Activated T-cell treated with anti-CD3 and anti-CD28 coated beads for 24 hours (primary cell): ENCODE measurements around the gene TTC31.

Source experiments
- DNase-seq: peaks from one replicate; pipeline ENCODE4 v3.0.0-alpha.2; 2020; ENCODE audit warnings: low read depth

The TTC31 gene

DNA sequence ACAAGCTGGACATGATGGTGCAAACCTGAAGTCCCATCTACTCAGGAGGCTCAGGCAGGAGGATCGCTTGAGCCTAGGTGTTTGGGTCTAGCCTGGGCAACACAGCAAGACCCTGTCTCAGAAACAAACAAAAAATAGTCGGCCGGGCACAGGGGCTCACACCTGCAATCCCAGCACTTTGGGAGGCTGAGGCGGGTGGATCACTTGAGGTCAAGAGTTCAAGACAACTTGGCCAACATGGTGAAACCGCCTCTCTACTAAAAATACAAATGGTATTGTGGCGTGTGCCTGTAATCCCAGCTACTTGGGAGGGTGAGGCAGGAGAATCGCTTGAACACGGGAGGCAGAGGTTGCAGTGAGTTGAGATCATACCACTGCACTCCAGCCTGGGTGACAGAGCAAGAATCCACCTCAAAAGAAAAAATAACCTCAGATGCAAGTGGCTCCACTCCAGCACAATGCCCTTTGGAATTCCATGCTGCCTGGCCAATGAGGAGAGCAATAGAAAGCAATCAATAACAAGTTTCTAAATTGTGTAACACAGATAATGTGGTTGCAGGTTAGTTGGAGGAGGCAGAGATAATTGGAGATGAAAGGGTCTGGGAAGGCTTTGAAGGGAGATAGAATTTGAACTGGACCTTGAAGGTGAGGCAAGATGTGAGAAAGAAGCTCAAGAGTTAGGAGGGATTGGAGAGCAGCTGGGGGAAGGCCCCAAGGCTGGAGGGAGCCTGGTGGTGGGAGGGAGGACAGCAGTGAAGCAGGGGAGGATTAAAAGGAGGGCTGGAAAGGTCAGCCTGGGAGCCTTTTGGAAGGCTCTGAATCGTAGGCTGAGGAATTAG lies 6.0 kb downstream of the TTC31 start:
- no peak for DNase-seq

DNA sequence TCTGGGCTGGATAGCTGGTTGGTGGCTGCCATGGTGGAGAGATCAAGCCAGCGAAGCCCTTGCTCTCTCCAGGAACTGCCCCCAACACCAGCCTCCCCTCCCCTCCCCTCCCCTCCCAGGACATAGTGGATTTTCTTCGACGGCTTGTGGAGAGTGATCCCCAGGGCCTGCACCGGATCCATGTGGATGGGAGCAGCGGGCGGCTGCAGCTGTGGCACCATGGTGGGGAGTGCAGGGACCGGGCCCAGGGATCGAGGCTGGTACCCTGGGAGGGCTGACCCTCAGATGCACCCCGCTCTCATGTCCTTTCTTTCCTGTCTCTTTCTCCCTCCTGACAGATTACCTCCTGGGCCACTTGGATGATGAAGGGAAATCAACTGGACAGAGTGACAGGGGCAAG lies 7.0 kb downstream of the TTC31 start:
- DNase-seq, result no peak

DNA sequence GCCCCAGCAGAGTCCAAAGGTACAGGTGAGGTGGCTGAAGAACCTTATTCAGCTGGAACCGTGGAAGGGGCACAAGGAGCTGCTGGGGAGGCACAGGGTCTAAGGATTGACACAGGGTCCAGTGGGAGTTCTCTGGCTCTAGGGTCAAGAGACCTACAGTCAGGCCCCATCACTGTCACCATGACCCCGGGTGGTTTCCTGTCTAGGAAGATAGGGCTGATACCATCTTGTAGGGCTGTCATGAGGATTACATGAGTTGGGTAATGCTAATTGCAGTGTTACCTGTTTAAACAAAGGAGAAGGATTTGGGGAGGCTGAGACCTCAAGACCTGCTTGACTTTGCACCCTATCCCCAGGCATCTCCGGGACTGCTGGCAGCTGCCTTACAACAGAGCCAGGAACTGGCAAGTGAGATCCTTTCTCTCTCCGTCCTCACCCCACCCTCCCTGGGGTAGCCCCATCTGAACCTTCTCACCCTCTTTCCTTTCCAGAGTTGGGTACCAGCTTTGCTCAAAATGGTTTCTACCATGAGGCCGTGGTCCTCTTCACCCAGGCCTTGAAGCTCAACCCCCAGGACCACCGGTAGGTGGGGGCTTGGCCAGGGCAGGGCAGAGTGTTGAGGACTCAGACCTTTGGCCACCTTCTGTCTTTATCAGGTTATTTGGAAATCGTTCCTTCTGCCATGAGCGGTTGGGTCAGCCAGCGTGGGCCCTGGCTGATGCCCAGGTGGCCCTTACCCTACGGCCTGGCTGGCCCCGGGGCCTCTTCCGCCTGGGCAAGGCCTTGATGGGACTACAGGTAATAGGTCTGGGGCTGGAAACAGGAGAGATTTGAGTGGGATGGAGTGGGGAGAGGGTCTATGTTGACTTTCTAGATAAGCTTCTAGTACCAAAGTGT lies 9.0 kb downstream of the TTC31 start:
- no peak for DNase-seq

DNA sequence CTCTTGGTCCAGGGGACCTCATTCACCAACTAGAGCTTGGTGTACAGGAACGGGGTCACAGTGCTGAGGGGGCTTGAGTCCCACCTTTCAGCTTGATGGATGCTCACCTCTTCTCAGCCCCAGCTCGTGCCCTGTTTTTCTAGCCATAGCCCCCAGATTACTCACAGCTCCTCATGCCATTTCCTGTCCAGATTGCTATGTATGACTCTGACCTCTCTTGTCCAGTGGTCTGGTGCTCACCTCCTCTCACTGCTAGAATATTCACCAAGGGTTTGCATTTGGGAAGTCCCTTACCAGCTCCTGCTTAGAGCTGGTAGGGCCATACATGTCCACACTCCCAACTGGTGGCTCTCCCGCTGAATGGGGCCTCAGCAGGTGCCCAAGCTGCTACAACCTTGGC lies 10.7 kb downstream of the TTC31 start:
- DNase-seq, result no peak

DNA sequence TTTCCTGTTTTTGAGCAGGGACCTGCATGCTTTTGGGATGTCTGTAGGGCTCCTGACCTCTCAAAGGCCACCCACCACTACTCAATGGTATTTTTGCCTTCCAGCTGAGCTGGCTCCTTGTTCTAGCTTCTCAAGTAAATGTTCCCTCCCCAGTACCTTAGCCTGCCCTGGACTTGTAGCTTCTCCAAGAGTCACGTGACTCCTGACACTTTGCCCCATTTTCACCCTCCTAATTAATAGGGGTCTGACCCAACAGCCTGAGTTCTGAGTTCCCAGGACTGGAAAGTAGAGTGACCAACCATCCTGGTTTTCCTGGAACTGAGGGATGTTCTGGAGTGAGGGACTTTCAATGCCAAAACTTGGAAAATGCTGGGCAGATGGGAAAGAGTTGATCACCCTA lies 12.6 kb downstream of the TTC31 start:
- no peak for DNase-seq

DNA sequence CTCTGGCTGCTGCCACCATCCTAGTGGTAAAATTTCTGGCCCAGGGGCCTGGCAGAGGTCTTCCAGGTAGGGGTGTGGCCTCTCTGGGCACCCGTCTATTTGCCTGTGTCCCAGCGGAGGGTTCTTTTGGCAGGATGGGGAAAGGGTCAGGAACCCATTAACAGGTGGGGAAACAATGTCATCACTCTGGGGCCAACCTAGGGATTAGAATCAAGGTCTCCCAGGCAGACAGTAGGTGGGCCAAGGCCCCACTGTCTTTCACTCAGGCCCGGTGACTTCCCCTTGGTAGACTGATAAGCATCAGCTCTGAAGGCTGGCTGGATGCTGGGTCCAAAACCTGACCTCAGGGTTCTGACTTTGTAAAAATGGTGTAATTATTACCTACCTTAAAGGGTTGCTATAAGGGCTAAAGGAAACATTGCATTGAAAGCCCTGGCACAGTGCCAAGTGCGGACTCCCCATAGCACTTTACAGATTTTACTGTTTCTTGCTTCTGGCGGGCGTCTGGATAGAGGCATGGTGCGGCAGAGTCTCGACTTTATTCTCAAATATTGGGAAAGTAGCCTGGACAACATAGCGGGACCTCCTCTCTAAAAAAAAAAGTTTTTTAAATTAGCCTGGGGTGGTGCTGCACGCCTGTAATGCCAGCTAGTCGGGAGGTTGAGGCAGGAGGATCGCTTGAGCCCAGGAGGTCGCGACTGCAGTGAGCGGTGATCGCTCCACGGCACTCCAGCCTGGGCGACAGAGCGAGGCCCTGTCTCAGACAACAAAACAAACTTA lies 14.3 kb downstream of the TTC31 start:
- no peak for DNase-seq

DNA sequence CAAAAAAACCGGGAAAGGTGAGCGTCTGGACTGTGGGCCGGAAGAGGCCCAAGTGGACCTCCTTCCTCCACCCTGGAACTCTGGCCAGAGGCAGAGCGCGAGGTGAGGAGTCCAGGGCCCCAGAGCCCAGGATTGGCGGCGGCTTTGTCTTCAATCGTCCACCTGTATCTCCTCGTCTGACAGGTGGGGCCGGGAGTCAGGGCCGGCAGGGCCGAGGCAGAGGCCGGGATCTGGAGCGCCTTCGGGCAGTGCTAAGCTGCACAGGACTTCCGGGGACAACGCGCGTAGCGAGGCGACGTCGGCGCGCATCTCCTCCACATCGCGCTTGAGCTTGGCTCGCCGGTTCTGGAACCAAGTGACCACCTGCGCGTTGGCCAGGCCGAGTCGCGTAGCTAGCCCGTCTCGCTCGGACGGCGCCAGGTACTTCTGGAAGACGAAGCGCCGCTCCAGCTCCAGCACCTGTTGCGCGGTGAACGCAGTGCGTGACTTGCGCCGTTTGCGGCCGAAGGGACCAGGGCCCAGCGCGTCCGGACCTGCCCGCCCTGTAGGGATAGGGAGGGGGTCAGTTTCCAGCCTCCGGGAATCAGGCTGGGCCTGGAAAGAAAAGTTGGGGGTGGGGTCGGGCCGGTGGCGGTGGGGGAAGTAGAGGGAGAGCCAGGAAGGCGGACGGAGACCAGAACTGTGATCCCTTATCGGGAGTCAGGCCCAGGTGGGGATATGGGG lies 15.1 kb downstream of the TTC31 start:
- DNase-seq, result no peak

DNA sequence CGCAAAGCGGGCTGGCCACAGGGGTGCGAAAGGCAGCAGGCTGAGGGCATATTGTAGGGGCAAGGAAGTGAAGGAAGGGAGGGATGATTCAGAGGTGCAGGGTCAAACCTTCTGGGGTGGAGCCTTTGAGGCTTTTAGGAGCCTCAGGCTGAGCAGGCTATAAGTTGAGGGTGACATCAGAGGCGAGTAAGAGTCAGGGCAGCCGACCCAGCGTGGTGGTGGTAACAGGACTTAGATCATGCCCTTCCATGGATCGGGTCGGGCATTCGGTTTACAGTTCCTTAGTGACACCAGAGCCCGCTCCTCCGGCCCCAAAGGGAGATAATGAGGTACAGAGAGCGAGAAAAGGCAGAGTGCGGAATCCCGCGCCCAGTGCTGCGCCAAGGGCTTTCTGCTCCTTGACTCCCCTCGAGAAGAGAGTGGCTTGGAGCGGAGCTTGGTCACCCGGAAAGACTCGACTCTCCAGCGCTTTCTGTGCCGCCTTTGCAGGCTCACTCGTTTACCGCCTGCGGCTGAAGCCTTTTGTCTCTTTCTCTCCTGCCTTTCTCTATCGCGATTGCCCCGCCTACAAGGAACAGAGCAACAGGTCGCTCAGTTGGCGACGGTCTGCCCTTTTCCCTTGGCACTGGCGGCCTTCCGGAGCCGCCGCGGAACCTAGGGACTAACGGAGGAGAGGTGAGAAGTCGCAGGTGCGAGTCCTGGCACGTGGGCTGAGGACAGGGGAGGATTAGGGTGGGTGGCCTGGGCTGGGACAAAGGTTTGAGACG lies 15.8 kb downstream of the TTC31 start:
- no peak for DNase-seq

DNA sequence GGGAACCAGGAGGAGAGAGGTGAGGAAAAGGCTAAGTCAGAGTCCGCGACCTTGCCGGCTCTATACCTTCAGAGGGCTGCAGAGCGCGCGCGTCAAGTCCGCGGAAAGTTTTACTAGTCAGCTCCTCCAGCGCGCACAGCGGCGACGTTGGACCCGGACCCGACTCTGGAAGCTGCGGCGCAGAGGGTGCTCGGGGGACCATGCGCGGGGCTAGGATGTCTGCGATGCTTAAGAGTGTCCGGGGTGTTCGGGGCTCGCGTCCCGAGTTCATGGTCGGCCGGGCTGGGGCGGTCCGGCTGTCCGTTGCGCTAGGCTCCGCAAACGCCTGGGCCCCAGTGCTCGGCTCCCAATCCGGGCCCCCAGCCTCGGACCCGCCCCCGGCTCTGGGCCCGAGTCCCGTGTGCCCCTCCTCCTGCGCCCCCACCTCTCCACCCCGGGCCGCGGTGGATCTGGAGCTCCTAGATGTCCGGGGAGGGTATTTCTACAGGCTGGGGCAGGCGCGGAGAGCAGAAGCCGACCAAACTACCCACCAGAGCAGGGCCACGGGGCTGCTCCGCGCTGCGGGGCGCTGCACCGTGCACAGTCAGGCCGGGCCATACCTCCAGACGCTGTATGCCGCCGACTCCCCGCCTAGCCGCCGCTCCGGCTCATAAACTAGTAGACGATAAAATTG lies 16.5 kb downstream of the TTC31 start, which contains the start of gene LBX2:
Gene LBX2, minus strand, starts transcription at position 337 of the 673 bp plus-strand sequence. Its CDS starts 66 bp downstream, at position 271.
- no peak for DNase-seq

DNA sequence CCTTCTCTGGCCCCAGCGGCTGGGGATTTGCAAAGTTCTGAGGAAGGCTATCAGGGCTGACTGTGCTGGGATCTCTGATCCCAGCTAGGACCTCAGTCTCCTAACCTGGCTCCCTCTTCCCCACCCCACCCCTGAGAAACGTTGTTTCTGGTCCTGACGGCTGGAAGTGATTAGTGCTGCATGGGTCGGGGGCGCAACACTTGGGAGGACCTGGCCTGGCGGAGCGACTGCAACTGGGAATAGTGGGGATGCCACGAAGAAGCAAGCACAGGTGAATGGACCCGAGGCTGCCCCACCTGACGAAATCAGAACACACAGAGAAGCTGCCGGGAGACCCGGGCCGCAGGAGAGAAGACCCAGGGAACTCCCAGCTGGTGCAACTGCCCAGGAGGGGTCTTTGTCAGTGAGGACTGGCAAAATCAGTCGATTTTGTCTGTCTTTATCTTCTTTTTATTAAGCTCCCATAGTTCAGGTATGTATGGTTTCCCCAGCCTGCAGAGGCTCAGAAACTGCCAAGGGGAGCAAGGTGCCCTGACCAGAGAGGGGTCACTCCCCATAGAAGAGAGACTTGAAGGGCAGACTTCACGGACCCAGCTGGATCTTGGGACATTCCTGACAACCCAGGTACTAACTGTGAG lies 17.2 kb downstream of the TTC31 start:
- DNase-seq, result no peak

DNA sequence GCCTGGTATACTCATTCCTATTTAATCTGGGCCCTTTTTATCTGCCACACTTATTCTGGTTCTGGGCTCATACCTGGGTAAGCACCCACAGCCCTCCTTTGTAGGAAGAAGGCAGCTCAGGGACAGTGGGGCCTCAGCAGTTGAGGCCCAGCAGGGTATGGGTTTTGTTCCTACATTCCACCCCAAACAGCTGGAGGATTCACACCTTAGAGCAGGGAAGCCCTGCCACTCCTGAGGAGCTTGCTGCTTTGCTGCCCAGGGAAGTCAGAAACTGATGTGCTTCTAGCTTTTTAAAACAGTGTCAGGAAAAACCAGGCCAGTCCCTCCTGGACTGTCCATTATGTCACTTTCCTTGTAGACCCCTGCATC lies 17.7 kb downstream of the TTC31 start:
- DNase-seq, result no peak

DNA sequence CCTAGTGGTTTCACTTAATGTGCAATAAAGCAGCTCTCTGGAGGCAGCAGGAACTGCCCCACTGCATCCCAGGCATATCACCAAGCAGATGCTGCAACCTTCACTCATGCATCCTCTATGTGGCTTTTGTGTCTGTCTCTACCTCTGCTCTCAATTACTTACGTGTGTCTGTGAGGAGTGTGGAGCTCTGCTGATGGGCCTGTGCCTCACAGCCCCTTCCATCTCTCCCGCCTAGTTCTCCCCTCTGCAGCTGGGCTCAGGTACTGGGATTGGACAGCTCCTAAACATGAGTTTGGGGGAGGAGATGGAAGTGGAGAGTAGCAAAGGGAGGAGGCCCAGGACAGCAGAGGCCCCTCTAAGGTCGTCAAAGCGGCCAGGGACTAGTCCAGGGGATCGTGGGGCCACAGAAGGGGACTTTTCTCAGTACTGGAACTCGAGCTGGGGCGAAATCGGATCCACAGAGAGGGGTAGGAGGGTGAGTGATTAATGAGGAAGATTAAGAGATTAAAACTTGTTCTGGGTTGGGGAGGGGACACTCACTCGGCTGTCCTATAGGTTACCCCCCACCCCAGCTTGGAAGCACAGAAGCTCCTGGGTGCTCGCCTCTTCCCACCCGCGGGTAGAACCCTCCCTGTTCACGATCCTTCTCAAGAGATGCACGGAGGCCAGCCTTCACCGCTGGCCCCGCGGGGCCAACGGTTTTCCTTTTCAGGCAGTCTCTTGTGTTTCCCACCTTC lies 18.6 kb downstream of the TTC31 start:
- no peak for DNase-seq

DNA sequence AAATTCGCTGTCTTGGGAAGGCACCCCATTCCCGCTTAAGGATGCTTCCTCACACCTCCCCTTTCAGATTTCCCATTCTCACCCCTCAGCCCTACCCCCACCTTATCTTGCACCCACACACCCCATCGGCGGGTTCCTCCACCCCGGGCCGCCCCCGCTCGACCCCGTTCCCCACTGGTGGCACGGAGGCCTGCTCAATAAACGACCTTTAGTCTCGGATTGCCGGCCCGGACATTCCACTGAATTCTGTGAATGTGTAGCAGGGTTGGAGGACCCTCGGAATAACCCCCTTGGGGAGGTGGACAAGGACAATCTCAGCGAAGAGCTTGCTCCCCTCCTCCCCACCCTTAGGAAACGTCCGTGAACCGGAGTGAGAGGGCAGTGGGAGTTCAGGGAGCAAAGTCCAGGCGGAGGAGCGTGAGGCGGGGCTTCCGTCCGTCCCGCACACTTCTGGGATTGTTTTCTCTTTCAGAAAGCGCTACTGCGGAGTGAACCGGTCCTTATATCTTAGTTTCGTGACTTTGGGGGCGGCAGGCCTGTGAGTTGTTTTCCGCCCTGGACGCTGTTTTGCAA lies 19.4 kb downstream of the TTC31 start:
- DNase-seq, result no peak

DNA sequence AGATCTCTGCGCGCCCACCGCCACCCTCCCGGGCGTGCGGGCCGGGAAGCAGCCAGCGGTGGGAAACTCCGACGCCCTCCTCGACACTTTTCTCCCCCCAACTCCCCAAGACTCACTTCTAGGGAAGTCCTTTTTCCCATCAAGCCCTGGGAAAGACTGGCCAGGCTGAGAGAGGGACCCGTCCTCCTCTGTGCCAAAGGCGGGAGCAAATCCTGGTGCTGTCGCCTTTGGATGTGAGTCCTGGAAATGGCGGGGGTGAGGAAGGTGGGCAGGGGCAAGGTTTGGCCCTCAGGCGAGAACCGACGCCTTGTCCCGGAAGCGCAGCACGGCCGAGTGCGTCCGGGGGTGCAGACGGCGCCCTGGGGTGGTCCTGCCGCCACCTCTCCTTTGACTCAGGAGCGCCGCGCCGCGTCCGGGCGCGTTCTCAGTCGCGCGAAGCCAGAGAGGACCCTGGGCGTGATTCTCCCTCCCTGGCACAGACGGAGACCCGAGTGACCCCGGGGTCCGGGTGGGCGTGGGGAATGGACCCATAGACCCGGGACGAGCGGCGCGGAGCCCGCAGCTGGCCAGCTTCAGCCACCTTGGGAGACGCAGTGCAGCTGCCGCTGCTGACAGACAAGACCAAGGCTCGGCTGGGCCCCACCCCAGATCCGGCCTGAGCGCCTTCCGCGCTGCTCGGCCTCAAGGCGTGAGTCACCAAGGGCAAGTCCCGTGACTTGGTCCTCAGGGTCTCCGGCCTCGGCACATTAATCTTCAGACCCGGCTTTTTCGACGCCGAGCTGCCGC lies 20.0 kb downstream of the TTC31 start:
- no peak for DNase-seq

DNA sequence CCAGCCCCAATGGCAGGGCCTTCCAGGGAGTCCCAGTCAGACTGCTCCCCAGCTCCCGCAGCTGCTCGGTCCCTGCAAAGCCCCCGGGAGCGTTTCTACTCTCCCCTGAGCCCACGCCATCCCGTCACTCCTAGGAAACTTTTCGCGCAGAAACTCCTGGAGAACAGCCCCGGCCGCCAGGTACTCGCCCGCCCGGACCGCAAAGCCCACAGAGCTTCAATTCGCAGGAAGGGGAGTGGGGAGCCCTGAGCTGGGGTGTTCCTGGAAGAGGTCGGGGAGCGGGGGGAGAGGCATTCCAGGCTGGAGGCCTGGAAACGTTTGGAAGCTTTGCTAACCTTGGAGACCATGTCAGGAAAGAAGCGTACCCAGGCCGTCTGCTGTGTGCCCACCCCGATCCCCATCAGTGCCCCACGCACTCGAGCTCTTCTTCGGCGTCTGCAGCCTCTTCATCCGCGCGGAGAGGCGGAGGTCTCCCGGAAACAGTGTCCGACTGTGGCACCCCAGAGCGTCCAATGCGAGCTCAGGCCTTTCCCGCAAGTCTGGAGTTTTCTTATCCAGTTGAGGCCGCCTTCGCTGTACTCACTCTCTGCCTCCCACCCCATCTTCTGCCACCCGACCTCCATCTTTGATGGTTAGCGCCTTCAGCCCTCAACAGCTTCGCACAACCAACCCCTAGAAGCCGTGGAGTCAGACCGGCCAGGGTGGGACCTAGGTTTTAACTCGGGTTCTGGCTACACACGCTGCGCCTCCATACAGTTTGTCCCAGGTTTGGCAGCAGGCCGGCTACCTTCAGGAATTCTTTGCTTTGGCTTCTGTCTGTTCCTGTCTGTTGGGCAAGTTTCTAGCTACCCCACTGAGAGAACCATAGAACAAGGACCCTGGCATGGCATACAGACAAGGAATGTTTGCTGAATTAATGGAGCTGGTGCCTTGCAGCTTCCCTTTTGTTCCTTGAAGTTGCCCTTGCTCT lies 20.9 kb downstream of the TTC31 start:
- no peak for DNase-seq

DNA sequence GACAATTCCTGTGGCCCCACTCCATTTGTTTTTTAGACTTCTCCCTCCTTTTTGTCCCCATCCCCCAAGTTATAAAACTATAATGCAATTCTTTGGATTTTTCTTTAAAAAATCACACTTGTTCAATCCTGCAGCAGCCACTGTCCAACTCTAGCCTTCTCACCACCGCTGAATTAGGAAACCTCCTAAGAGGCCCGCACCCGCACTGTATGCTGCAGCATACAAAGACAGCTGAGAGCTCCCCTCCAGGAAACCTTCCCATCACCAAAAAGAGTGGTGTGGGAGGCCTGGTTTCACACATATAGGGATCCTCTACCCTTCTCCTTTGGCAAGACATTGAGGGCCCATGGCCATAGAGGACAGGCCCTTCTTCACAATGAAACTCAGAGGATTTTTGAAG lies 21.7 kb downstream of the TTC31 start:
- DNase-seq, result no peak
